HCT116 (cell line): ENCODE measurements around the gene AHI1. TPM values are rescaled to one million over a fixed set of nuclear protein-coding genes. Genes with fewer than 3 reads are reported as not detected.

ENCODE experiments used
- ATAC-seq: fragments of 200-7000 bp; cut with Tn5 transposase; 2 replicates; pipeline ENCODE4 v1.9.1; 2020; ENCODE audit warnings: mild to moderate bottlenecking, moderate library complexity
- BruUV-seq: library from RNA; stranded (reverse); fragments of 400-500 nt; replicated peaks from 2 replicates; lab custom pipeline; 2021; lab: Mats Ljungman, UMichigan
- CTCF ChIA-PET: fragments of 300-600 bp; sonication (Branson Sonifier 250); formaldehyde crosslinking; loops from one replicate; lab custom pipeline; 2021; ENCODE audit warnings: antibody characterized with exemption; lab: Charles Lee
- POLR2A ChIA-PET: fragments of 300-600, 350-600 bp; sonication (Branson Sonifier 250); formaldehyde crosslinking; loops from one replicate; lab custom pipeline; 2021; ENCODE audit warnings: antibody characterized with exemption; lab: Charles Lee
- RAD21 ChIA-PET, 2 experiments: fragments of 300-600 bp; sonication (Branson Sonifier 250); formaldehyde crosslinking; loops; one replicate each; lab custom pipeline; 2023; ENCODE audit warnings: low total read pairs in 2 of 2; ENCODE audit not compliant: uncharacterized antibody in 2 of 2, unreplicated experiment in 2 of 2, low non-redundant PET in 1 of 2; lab: Charles Lee
- DNase-seq: peaks from one replicate; pipeline ENCODE4 v3.0.0-alpha.2; 2010; ENCODE audit warnings: low read depth, low spot score
- H2AFZ ChIP-seq: fragments of 200-600 bp; shearing (Covaris generic), sonication (generic); 2 replicates; pipeline ENCODE4 v1.6.1; 2017; ENCODE audit warnings: low read depth, mixed run types, mixed read lengths, antibody characterized with exemption, low read length; ENCODE audit not compliant: poor library complexity, severe bottlenecking
- H3K27ac ChIP-seq: 2 replicates; pipeline ENCODE4 v1.5.1; 2012; ENCODE audit warnings: low read depth, low read length
- H3K27me3 ChIP-seq: fragments of 200-600 bp; sonication (generic); 2 replicates; pipeline ENCODE4 v1.6.1; 2016; ENCODE audit warnings: mixed run types, low read length, mixed read lengths; ENCODE audit not compliant: insufficient read depth
- H3K36me3 ChIP-seq, 2 experiments: fragments of 200-500 bp in 1 of 2; fragments of 200-600 bp in 1 of 2; sonication (Bioruptor generic) in 1 of 2; sonication (generic) in 1 of 2; 2 replicates each; pipeline versions ENCODE4 v1.5.1 to v1.6.1; 2014 to 2016; ENCODE audit warnings: low read length in 2 of 2, inconsistent platforms in 1 of 2, mixed read lengths in 1 of 2, mixed run types in 1 of 2; ENCODE audit not compliant: insufficient read depth in 2 of 2, control insufficient read depth in 1 of 2
- H3K4me1 ChIP-seq, 2 experiments: fragments of 200-600 bp in 1 of 2; sonication (generic) in 1 of 2; 2 replicates each; pipeline versions ENCODE4 v1.5.1 to v1.6.1; 2012 to 2017; ENCODE audit warnings: low read length in 2 of 2, inconsistent platforms in 1 of 2, mild to moderate bottlenecking in 1 of 2, mixed read lengths in 1 of 2, mixed run types in 1 of 2, moderate library complexity in 1 of 2; ENCODE audit not compliant: insufficient read depth in 2 of 2, control insufficient read depth in 1 of 2
- H3K4me2 ChIP-seq: fragments of 200-600 bp; sonication (generic); 2 replicates; pipeline ENCODE4 v1.6.1; 2017; ENCODE audit warnings: mixed run types, low read length, mixed read lengths
- H3K4me3 ChIP-seq, 2 experiments: fragments of 200-600 bp in 1 of 2; sonication (generic) in 1 of 2; replicated peaks in 1 of 2; 2 replicates each; pipeline ENCODE4 v1.5.1; 2011 to 2016; ENCODE audit warnings: low read length in 2 of 2, control low read depth in 1 of 2, low read depth in 1 of 2, mild to moderate bottlenecking in 1 of 2, mixed read lengths in 1 of 2, mixed run types in 1 of 2
- H3K79me2 ChIP-seq: fragments of 200-600 bp; sonication (generic); 2 replicates; pipeline ENCODE4 v1.6.1; 2017; ENCODE audit warnings: mild to moderate bottlenecking, mixed run types, low read length, moderate library complexity, mixed read lengths; ENCODE audit not compliant: insufficient read depth
- H3K9ac ChIP-seq: fragments of 200-600 bp; sonication (generic); 2 replicates; pipeline ENCODE4 v1.6.1; 2016; ENCODE audit warnings: low read length, mixed read lengths
- H3K9me2 ChIP-seq: fragments of 200-600 bp; sonication (generic), shearing (Covaris generic); 2 replicates; pipeline ENCODE4 v1.6.1; 2017; ENCODE audit warnings: mixed run types, mild to moderate bottlenecking, moderate library complexity; ENCODE audit not compliant: insufficient read depth
- H3K9me3 ChIP-seq, 2 experiments: fragments of 200-500 bp in 1 of 2; fragments of 200-600 bp in 1 of 2; sonication (Bioruptor generic) in 1 of 2; sonication (generic) in 1 of 2; 2 replicates each; pipeline ENCODE4 v1.6.1; 2014 to 2017; ENCODE audit warnings: low read length in 2 of 2, mixed read lengths in 2 of 2, inconsistent platforms in 1 of 2, low read depth in 1 of 2, mild to moderate bottlenecking in 1 of 2, mixed run types in 1 of 2, moderate library complexity in 1 of 2; ENCODE audit not compliant: control insufficient read depth in 1 of 2, insufficient read depth in 1 of 2
- H4K20me1 ChIP-seq: fragments of 200-600 bp; sonication (generic), shearing (Covaris generic); 2 replicates; pipeline ENCODE4 v1.6.1; 2017; ENCODE audit warnings: mixed run types, mild to moderate bottlenecking, moderate library complexity; ENCODE audit not compliant: insufficient read depth
- CBX3 ChIP-seq: IDR thresholded peaks from 2 replicates; pipeline ENCODE4 v1.6.1; 2012; ENCODE audit warnings: low read depth
- EGR1 ChIP-seq: IDR thresholded peaks from 2 replicates; pipeline ENCODE4 v1.6.1; 2012; ENCODE audit warnings: low read depth
- EZH2 ChIP-seq: fragments of 200-600 bp; sonication (generic); IDR thresholded peaks from 2 replicates; pipeline ENCODE4 v1.6.1; 2017; ENCODE audit warnings: antibody characterized with exemption, mixed run types
- EZH2phosphoT487 ChIP-seq: fragments of 200-600 bp; IDR thresholded peaks from 2 replicates; pipeline ENCODE4 v1.6.1; 2018; ENCODE audit warnings: antibody characterized with exemption, borderline replicate concordance
- POLR2A ChIP-seq: IDR thresholded peaks from 2 replicates; pipeline ENCODE4 v1.7.0; 2011; ENCODE audit warnings: borderline replicate concordance; ENCODE audit not compliant: insufficient read depth, insufficient read length; ENCODE audit errors: extremely low read depth
- POLR2AphosphoS5 ChIP-seq: IDR thresholded peaks from 2 replicates; pipeline ENCODE4 v1.6.1; 2011; ENCODE audit warnings: mild to moderate bottlenecking, low read depth, low read length, moderate library complexity
- RAD21 ChIP-seq: IDR thresholded peaks from 2 replicates; pipeline ENCODE4 v1.6.1; 2012; ENCODE audit warnings: low read depth, mild to moderate bottlenecking
- SIN3A ChIP-seq: IDR thresholded peaks from 2 replicates; pipeline ENCODE4 v1.6.1; 2012; ENCODE audit warnings: low read depth
- SP1 ChIP-seq: IDR thresholded peaks from 2 replicates; pipeline ENCODE4 v1.6.1; 2012; ENCODE audit warnings: low read depth
- SRF ChIP-seq: IDR thresholded peaks from 2 replicates; pipeline ENCODE4 v1.6.1; 2012; ENCODE audit warnings: low read depth
- TCF7L2 ChIP-seq: IDR thresholded peaks from 2 replicates; pipeline ENCODE4 v1.7.0; 2011; ENCODE audit warnings: borderline replicate concordance, inconsistent platforms; ENCODE audit not compliant: insufficient read depth, insufficient read length; ENCODE audit errors: extremely low read depth
- YY1 ChIP-seq: IDR thresholded peaks from 2 replicates; pipeline ENCODE4 v1.6.1; 2011; ENCODE audit warnings: low read length, low read depth, moderate library complexity, mild to moderate bottlenecking; ENCODE audit not compliant: insufficient replicate concordance; ENCODE audit errors: extremely low read depth
- ZNF274 ChIP-seq: fragments of 200-500 bp; sonication (Bioruptor generic); IDR thresholded peaks from 2 replicates; pipeline ENCODE4 v1.6.1; 2014; ENCODE audit warnings: mild to moderate bottlenecking, low read depth, low read length, inconsistent platforms
- intact Hi-C: fragments of 100-400 bp; cut with micrococcal nuclease; formaldehyde crosslinking; loops from 2 replicates; pipeline ENCODE4 v1.10.0; 2022
- total RNA-seq: library from RNA; stranded (reverse); gene quantifications from one replicate; pipeline ENCODE4 v1.2.1, GENCODE V29; 2021; ENCODE audit not compliant: unreplicated experiment
- TF ChIP-seq, protein P1 (sequence below): IDR thresholded peaks from 2 replicates; pipeline ENCODE4 v1.6.1; 2012
- TF ChIP-seq, protein P2 (sequence below): IDR thresholded peaks from 2 replicates; pipeline ENCODE4 v1.6.1; 2012
- TF ChIP-seq, protein P3 (sequence below): IDR thresholded peaks from 2 replicates; pipeline ENCODE4 v1.6.1; 2011; ENCODE audit warnings: mild to moderate bottlenecking, low read length, moderate library complexity; ENCODE audit not compliant: insufficient replicate concordance; ENCODE audit errors: extremely low read depth
- TF ChIP-seq, protein P4 (sequence below): IDR thresholded peaks from 2 replicates; pipeline ENCODE4 v1.6.1; 2012; ENCODE audit warnings: low read depth

AHI1 gene
- total RNA-seq, 1 experiment from 2014 or later, result 29.6 TPM

DNA sequence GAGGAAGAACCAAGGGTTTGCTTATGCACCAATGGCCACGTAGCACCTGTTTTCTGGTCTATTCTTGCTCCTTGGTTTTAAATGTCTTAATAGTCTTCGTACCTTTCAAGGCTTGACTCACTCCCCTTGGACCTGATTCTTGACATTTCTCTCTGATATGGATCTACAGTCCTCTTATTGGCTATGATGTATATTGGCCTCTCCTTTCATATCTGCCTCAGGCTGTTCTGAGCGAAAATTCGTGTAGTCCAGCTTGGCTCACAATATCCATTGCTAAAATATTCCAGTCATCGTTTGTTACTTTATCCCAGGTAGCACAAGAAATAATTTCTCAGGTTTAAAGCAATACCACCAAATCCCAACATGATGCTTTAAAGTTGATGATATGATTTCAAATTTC is 256.8 kb downstream of the AHI1 start:
- intact Hi-C loops, result no loop called here
- CTCF ChIA-PET, result no interaction called here
- H3K9me3 ChIP-seq, result no peaks in the 10 kb centered on the region
- H3K4me1 ChIP-seq, result no peaks in the 10 kb centered on the region
- no peak for TF ChIP-seq POLR2A
- TF ChIP-seq, protein P1, sequence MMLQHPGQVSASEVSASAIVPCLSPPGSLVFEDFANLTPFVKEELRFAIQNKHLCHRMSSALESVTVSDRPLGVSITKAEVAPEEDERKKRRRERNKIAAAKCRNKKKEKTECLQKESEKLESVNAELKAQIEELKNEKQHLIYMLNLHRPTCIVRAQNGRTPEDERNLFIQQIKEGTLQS, result no peak
- no peak for TF ChIP-seq RAD21
- no peak for TF ChIP-seq YY1
- TF ChIP-seq EZH2, result no peak
- no peak for TF ChIP-seq CBX3
- TF ChIP-seq POLR2AphosphoS5, result no peak
- TF ChIP-seq EZH2phosphoT487, result no peak
- no peak for TF ChIP-seq SIN3A
- TF ChIP-seq ZNF274, result no peak
- TF ChIP-seq, protein P2, sequence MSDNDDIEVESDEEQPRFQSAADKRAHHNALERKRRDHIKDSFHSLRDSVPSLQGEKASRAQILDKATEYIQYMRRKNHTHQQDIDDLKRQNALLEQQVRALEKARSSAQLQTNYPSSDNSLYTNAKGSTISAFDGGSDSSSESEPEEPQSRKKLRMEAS, result no peak
- TF ChIP-seq, protein P3, sequence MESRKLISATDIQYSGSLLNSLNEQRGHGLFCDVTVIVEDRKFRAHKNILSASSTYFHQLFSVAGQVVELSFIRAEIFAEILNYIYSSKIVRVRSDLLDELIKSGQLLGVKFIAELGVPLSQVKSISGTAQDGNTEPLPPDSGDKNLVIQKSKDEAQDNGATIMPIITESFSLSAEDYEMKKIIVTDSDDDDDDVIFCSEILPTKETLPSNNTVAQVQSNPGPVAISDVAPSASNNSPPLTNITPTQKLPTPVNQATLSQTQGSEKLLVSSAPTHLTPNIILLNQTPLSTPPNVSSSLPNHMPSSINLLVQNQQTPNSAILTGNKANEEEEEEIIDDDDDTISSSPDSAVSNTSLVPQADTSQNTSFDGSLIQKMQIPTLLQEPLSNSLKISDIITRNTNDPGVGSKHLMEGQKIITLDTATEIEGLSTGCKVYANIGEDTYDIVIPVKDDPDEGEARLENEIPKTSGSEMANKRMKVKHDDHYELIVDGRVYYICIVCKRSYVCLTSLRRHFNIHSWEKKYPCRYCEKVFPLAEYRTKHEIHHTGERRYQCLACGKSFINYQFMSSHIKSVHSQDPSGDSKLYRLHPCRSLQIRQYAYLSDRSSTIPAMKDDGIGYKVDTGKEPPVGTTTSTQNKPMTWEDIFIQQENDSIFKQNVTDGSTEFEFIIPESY, result no peak
- TF ChIP-seq EGR1, result no peak
- no peak for TF ChIP-seq TCF7L2
- TF ChIP-seq SP1, result no peak
- no peak for TF ChIP-seq SRF
- TF ChIP-seq, protein P4, sequence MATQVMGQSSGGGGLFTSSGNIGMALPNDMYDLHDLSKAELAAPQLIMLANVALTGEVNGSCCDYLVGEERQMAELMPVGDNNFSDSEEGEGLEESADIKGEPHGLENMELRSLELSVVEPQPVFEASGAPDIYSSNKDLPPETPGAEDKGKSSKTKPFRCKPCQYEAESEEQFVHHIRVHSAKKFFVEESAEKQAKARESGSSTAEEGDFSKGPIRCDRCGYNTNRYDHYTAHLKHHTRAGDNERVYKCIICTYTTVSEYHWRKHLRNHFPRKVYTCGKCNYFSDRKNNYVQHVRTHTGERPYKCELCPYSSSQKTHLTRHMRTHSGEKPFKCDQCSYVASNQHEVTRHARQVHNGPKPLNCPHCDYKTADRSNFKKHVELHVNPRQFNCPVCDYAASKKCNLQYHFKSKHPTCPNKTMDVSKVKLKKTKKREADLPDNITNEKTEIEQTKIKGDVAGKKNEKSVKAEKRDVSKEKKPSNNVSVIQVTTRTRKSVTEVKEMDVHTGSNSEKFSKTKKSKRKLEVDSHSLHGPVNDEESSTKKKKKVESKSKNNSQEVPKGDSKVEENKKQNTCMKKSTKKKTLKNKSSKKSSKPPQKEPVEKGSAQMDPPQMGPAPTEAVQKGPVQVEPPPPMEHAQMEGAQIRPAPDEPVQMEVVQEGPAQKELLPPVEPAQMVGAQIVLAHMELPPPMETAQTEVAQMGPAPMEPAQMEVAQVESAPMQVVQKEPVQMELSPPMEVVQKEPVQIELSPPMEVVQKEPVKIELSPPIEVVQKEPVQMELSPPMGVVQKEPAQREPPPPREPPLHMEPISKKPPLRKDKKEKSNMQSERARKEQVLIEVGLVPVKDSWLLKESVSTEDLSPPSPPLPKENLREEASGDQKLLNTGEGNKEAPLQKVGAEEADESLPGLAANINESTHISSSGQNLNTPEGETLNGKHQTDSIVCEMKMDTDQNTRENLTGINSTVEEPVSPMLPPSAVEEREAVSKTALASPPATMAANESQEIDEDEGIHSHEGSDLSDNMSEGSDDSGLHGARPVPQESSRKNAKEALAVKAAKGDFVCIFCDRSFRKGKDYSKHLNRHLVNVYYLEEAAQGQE, result no peak
- TF ChIP-seq, all 23 proteins: peak for 0
- Histone ChIP-seq H2AFZ (no peak overlapping the region), H3K4me3 (no peak overlapping the region), H3K27me3 (no peaks in the 10 kb centered on the region), H3K4me2 (no peak overlapping the region), H4K20me1 (no peaks in the 10 kb centered on the region), H3K79me2 (no peaks in the 10 kb centered on the region), H3K36me3 (no peaks in the 10 kb centered on the region), H3K27ac (no peak overlapping the region), H3K9ac (no peak overlapping the region), H3K9me2 (peaks cover 3% of the 10 kb centered on the region; the same call in 1 of the 2 replicates)
- DNase-seq (no peak), ATAC-seq (no peak)
- ChIA-PET RAD21 (no interaction called here), POLR2A (no interaction called here)
- no TSS peak for BruUV-seq
